Fibroblast of the conjunctiva (primary cell): ENCODE data around the gene TAS2R41.

Experiments
- DNase-seq: peaks from one replicate; pipeline ENCODE4 v3.0.0-alpha.2; 2010; ENCODE audit warnings: low read depth

The TAS2R41 gene

DNA sequence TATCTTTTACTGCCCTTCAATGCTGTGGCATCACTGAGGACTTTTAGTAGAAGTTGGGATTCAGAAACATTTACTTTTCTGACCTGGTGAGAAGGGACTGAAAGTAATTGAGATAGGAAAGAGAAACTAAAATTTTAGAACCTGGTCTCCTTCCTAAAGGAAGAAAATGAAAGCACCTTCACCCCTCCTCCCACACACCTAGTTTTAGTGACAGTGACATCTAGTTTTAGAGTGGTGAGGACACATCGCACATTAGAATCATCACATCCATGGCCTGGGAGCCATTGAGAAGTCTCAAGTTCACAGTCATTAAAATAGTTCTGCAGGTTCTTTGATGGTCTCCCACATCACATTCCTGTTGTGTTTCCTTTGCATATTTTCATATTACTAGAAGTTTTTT is 16.1 kb downstream of the TAS2R41 start:
- no peak for DNase-seq

DNA sequence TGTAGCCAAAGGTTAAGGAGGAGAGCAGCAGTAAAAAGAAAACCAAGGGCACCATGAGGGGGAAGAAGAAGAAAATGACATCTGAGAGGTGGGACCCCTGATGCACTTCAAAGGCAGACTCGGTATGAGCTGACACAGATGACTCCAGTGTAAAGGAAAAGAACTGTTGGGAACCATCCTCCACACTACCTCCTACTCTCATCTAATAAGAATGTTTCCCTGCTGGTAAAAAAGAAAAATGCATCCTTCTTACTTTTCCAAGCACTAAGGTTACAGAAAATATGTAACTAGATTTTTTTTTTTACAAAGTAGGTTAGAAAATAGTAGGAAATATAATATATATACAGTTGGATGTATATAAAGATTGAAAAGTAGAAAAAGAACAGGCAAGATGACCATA is 16.9 kb downstream of the TAS2R41 start:
- no peak for DNase-seq

DNA sequence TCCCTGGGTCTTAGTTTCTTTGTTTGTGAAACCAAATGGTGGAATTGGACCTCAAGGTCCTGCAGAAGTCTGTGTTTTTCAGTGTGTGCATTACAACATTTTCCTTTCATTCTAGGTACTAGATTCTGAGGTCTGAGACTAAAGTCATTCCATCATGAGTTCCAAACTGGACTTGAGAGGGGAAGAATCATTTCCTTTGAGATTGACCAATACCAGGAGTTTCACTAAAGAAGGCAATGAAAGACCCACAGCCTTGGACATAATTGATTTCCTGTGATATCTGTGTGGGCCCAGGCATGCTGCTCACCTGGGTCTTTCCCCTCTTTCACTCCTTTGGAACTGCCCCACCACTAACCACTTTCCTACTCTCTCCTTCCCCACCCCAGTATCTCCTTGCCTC is 18.2 kb downstream of the TAS2R41 start:
- no peak for DNase-seq

DNA sequence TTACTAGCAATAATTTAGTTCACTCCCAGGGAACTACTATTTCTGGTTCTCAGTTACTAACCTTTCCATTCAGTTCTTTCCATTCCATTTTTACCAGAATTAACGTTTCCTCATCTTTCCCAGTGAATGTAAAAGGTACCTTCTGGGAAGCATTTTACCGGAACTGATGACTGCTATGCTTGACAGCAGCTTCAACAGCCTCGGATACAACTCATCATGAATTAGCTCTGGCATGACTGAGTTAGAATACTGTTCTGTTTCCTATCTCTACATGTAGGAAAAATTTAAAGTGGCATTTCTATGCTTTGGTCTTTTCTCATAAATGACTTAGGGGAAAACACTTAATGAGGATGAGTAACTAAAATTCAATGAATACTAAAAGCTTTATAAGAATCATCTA is 18.6 kb downstream of the TAS2R41 start:
- no peak for DNase-seq

DNA sequence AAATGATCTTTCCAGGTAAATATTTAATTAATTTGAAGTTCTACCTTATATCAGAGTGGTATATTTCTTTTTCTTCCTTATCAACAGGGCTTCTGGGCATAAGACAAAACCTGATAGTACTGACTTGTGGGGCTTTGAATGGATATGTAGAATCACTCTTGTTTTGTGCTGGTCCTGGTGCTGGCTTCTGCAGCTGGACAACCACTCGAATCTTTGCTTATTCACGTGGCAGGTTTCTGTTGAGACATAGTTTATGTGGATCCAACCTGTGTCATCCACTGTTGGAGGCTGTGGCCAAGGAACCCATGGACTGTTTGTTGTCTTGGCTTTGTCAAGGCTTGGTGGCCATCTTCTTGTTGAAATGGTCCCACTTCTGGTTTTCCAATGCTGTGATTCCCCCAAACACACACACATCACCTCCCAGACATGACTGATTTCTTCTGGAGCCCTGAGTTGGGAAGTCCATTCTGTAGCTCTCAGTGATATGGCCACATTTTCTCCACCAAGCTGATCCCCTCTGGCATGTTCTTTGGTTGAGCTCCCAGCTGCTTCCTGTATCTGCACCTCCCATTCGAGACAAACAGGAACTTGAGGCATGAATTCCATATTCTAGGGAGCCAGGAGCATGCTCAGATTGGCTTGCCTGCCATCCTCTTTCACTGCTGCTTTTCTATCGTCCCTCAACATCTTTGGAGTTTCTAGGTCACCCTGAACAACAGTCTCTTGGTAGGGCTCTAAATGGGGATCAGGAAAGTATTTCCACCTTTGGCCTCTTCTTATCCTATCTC is 19.5 kb downstream of the TAS2R41 start:
- DNase-seq: no peak

DNA sequence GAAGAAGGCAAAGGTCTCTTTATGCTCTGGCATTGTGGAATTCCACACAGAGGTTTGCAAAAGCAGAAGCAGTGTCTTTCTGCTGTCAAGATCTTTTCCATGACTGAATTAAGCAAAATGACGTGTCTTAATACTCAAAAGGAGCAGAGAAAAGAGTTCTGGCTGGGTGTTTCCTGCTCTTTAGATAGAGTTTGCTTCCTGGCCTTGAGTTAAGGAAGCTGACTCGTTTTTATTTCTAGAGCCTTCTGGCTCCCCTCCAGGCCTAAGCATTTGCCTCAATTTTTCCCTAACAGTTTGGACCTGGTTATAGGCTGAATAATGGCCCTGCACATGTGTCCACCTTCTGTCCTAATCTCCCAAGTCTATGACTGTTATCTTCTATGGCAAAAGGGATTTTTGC is 21.6 kb downstream of the TAS2R41 start:
- DNase-seq: no peak

DNA sequence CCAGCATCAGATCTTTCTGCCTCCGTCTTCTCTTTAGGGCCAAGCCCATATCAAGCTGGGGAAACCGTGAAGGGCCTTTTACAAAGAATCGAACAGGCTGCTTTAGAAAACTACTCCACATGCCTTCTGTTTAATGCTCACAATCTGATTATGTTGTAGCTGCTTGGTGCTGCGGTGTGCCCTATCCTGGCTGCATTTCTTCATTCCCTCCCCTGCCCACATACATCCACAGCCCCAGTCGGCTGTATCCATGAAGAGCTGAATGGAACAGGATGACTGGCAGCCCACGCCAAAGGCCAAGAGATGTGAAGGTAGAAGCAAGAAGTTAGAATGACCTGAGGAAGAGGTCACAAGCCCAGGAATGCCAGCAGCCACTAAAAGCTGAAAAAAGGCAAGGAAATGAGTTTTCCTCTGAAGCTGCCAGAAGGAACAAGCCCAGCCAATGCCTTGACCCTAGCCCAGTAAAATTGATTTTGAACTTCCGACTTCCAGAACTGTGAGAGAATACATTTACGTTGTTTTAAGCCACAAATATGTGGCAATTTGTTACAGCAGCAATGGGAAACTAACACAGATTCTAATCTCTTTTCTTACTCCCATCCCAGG is 22.2 kb downstream of the TAS2R41 start:
- DNase-seq: no peak

DNA sequence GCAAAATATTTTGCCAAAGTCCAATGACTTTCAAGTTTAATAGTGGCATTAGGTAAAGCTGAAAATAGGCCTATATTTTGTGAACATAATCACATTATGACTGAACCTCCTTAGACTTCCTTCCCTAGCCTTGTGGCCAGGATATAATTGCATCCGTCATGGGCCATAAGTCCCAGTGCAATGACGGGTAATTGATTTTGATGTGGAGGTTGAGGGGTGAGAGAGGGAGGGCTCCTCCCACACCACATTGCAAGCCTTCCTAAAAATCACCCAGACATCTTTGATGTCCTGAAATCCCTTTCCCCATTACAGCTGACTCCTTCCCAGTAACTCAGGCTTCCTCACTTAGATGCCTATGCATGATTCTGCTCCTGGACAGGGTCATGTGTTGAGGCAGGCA is 25.6 kb downstream of the TAS2R41 start:
- DNase-seq: no peak

DNA sequence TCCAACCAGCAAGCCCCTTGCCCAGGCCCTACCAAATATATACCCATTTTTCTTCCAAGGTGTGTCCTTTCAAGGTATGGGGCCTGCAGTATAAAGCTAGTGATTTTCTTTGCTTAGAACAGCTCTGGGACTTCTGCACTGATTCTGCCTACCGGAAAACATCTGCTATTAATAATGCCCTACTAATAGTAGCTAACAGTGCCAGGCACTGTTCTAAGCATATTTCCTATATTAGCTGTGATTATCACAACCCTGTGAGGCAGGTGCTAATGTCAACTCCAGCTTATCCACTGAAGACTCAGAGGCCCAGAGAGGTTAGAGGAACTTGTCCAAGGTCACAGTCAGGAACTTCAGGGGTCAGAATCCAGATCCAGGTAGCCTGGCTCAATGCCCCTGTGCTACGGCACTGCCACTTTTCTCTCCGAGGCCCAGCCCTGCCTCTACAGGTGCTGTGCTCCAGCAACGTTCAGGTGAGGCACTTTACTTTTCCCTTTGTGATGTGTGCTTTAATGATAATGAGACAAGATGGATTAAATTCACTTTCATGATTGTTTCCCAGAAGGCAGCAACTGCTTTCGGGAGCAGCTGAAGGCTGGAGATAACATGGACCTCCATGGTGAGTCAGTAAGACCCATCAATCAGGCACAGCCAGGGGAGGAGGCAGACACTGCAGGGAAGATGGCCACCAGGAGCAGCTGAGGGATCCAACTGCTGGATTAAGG is 26.7 kb downstream of the TAS2R41 start:
- DNase-seq: no peak

DNA sequence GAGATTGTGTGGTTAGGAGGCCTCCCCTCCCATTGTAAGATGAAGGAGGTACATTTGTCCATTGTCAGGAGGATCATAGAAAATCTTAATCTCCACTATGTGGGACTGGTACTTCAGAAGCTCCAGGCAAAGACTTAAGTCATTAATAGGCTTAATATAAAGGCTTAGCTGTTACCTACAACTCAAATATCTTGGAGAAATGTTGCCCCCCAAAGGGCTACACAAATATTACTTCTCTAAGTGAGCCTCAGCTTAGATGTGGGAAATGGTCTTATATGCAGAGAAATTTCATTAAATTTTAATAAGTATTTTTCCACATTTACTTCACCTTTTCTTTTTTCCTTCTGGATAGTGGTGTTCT is 27.2 kb downstream of the TAS2R41 start:
- DNase-seq: no peak

DNA sequence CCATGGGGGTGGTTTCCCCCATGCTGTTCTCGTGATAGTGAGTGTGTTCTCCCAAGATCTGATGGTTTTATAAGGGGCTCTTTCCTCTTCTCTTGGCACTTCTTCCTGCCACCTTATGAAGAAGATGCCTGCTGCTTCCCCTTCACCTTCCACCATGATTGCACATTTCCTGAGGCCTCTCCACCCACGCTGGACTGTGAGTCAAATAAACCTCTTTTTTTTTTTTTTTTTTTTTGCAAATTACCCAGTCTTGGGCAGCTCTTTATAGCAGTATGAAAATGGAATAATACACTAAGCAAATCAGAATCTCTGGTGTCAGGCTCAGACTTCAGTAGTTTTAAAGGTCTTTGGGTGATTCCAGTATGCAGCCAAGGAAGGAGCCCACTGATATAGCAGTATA is 28.2 kb downstream of the TAS2R41 start:
- DNase-seq: no peak

DNA sequence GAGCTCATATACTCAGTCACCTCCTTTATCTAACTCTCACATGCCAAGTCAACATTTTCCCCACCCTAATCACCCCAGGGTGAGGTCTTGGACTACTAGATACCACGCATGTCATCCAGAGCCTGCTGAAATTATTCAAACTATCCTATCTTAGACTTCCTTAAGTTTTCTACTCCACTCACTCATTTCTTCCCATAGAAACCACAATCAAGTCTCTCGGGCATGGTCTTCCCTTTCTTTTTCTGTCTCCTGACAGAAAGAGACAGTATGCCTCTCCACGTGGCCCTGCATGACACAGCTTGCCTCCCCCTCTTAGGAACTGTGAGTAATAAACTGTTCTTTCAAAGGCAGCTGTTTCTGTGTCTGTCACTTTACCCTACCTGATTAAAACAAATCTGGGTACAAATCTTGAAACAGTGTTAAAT is 29.4 kb downstream of the TAS2R41 start:
- no peak for DNase-seq

DNA sequence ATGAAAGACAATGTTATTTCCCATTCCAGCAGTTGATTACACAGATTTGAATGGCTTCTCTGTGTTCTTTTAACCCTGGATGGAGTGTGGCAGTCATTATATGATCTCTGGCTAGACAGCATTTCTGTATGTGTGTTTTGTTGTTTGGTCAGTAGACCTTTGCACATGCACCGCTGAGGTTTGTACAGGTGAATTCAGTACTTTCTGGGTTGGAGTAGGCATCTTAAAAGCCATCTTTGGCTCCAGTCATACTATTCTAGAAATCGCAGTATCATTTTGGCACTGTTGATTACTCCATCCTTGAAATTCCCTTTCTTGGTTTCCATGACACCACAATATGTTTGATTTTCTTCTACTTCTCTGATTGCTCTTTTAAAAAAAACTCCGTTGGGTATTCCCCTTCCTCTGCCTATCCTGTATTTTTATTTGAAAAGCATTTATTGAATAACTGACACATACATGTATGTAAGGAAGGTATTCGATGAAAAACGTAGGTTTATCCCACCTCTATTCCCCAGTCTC is 29.9 kb downstream of the TAS2R41 start:
- no peak for DNase-seq

DNA sequence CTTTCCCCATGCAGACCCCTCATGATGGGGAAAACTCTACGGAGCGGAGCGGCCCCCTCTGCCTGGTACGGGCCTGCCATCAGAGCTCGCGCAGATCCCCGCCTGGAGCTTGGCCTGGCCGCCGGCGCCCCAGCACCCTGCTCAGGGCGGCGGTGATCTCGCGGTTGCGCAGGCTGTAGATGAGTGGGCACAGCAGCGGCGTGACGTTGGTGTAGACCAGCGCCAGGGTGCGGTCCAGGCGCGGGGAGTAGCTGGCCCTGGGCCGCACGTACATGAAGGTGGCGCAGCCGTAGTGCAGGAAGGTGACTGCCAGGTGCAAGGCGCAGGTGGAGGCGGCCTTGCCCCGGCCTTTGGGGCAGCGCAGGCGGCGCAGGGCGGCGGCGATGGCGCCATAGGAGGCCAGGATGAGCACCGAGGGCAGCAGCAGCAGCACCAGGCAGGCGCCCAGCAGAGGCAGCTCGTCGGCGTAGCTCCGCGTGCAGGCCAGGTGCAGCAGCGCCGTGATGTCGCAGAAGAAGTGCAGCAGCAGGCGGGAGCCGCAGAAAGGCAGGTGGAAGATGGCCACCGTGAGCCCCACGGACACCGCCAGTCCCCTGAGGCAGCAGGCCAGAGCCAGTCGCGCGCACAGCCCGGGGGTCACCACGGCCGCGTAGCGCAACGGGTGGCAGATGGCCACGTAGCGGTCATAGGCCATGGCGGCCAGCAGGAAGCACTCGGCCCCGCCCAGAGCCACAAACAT is 33.4 kb downstream of the TAS2R41 start:
- no peak for DNase-seq

DNA sequence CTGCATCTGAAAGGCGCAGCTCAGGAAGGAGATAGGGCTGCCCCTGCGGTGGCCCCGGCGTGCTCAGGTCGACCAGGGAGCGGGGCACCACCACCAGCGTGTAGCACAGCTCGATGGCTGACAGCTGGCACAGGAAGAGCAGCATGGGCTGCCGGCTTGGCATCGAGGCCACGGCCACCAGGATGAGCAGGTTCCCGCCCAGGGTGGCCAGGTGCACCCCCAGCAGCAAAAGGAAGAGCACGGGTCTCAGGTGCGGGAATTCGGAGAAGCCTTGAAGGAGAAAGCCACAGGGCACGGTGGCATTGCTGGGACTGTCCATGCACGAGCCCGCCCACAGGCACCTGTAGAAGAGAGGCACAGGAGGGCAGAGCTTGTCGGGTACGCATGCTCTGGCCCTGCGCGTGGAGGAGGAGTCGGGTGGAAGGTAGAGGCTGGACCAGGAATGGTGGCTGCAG is 33.9 kb downstream of the TAS2R41 start:
- no peak for DNase-seq

DNA sequence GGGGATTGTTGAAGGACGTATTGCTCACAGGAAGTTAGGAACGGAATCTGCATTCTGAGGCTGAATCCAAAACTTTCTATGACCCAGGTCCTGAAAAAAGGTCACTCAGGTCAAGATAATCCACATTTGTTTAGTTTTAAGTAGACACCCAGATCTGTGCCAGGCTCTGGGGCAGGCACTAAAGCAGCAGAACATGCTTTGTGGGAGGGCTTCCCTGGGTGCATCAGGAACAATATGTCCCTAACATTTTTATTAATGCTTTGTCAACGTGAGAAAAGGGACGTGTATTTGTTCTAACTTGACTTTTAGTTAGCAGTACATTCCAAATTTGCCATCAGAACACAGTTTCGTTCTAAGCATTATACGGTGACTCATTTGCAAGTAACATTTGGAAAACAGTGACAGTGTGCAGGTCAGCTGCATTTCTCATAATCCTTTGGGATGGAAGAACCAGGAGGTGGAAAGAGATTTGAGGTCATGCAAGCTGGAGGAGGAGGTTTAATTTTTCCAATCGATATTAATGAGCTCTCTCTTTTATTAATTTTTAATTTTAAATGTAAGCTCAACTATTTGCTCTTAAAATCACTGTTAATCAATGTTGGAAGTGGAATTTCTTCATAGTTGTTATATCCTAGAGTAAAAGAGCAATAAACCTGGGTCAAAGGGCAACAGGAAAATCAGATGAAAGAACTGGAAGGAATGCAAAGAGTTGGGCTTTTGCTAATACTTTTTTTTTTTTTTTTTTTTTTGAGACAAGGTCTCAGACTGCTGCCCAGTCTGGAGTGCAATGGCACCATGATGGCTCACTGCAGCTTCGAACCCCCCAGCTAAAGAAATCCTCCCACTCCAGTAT is 35.0 kb downstream of the TAS2R41 start:
- DNase-seq: no peak

DNA sequence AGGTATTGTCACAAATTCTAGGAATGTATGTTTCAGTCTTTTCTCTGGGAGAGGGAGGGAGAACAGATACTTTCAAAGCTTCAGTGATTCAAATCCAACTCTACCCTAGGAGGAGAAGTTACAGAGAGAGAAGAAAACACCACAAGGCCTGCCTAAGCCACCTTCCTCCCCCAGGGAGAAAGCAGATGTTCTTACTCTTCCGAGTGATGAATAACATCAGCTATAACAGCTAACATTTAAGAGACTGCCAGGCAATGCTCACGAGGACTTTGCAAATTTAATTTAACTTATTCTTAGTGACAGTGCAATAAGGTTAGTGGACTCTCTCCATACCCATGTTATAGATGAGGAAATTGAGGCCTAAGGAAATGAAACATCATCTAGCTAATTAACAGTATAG is 36.8 kb downstream of the TAS2R41 start:
- no peak for DNase-seq

DNA sequence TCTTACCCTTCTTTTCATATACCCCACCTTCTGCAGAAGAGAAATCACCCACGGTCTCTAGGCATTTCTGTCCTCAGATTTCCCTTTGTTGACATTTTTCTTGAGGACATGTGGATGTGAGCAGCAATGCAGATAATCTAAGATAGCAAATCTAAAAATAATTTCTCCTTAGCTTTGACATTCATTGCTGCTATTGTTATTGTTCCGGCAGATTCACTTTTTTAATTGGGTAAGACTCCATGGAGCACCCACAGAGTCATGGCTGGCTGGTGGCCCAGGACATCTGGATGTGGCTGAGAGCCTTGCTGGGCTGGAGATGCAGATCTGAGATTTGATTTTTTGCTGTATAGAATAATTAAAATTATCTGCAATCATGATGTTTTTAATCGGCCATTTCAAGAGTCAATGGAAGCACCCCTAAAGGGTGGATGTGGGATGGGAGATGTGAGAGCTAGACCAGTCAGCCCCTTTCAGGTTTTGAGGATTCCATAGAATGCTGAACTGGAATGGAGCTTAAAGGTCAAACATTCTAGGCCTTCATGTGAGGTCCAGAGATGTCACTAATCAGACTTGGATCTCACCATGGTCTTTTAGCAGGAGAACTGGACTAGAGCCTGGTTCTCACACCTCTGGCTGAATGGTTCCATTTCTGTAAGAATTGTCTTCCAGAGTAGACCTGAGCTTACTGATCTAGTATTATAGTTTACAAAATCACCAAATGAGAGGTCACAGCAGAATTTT is 37.5 kb downstream of the TAS2R41 start:
- no peak for DNase-seq

DNA sequence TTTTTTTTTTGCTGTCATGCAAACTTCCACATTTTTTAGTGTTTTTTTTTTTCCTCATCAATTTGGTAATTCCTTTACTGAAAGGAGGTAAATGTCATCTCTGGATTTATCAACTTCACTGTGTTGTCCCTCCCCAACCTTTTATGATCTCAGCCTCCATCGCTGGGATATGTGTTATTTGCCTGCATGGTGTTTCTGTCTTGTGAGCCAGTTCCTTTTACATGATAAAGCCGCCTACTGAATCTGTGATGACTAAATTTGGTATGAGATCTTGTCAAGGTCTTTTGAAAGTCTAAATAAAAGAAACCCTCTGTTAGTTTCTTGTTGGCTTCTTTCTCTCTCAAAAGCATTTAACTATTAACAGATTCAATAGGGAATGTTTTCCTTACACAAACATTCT is 39.3 kb downstream of the TAS2R41 start:
- no peak for DNase-seq

DNA sequence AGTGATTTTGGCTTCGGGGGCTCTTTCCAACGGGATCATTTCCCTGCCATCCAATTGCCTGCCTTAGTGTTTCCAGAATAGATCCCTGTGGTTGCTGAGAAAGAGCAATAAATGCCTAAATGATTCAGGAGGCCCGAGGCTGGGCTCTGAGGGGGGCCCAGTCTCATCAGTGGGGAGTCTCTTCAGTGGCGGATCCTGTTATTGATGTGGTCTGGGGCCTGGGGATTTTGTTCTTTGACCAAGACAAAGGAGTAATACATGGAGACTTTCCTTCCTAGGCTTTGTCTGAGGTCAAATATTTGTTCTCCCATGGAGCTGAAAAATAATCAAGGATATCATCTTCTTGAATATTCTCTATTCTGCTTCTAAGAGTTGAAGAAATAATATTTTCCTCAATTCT is 40.8 kb downstream of the TAS2R41 start:
- DNase-seq: no peak

DNA sequence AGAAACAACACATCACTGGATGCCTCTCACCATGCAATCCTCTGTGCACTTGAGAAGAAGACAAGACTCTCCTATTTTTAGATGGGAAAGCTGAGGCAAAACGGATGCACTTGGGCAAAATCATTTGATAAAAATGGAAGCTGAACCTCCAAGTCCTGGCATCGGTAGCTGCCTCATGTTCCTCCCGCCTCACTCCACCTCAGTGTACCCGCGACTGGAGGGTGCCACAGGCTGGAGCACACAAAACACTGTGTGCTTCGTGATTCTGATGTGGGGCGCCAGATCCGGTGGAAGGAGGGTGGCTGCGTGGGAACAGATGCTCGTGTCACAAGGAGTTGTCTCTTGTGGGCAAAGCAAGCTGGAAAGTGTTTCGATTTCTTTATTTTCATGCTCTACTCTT is 41.3 kb downstream of the TAS2R41 start:
- DNase-seq: no peak
